Retina (tissue), 1 donor: ENCODE measurements around the gene FBXL13.
"Not testable (repeated sequence)": the region's sequence is repeated elsewhere in the genome, so short reads cannot be mapped to it uniquely, and the experiment has no call there.

Source experiments
- DNase-seq: peaks from one replicate; pipeline ENCODE4 v3.0.0-alpha.2; 2016

Gene FBXL13

GRCh38 chr7:102978284-102978683 is 96.3 kb downstream of the FBXL13 start:
- DNase-seq = no peak

GRCh38 chr7:102977586-102977985 is 97.0 kb downstream of the FBXL13 start:
- not testable (repeated sequence) for DNase-seq

GRCh38 chr7:102976493-102976892 is 98.1 kb downstream of the FBXL13 start:
- DNase-seq = no peak

GRCh38 chr7:102975854-102976253 is 98.7 kb downstream of the FBXL13 start:
- DNase-seq = no peak

- no peak for DNase-seq
Observed at GRCh38 chr7:102974366-102975236, 100.0 kb downstream of the FBXL13 start.

- DNase-seq = no peak
Observed at GRCh38 chr7:102973096-102973802, 101.3 kb downstream of the FBXL13 start.

- no peak for DNase-seq
Observed at GRCh38 chr7:102967798-102968197, 106.8 kb downstream of the FBXL13 start.

- DNase-seq = no peak
Observed at GRCh38 chr7:102966465-102966864, 108.1 kb downstream of the FBXL13 start.

GRCh38 chr7:102961993-102962392 is 112.6 kb downstream of the FBXL13 start:
- not testable (repeated sequence) for DNase-seq

- DNase-seq = not testable (repeated sequence)
Observed at GRCh38 chr7:102958004-102958403, 116.6 kb downstream of the FBXL13 start.

- DNase-seq = not testable (repeated sequence)
Observed at GRCh38 chr7:102954359-102954758, 120.2 kb downstream of the FBXL13 start.

GRCh38 chr7:102953406-102953805 is 121.2 kb downstream of the FBXL13 start:
- no peak for DNase-seq

- DNase-seq = no peak
Observed at GRCh38 chr7:102951839-102952238, 122.8 kb downstream of the FBXL13 start.

- no peak for DNase-seq
Observed at GRCh38 chr7:102944241-102944640, 130.4 kb downstream of the FBXL13 start.

- DNase-seq = no peak
Observed at GRCh38 chr7:102943423-102944169, 131.0 kb downstream of the FBXL13 start.

GRCh38 chr7:102942868-102943267 is 131.7 kb downstream of the FBXL13 start:
- no peak for DNase-seq

- no peak for DNase-seq
Observed at GRCh38 chr7:102942181-102942866, 132.3 kb downstream of the FBXL13 start.

- DNase-seq = no peak
Observed at GRCh38 chr7:102938679-102939078, 135.9 kb downstream of the FBXL13 start.

- no peak for DNase-seq
Observed at GRCh38 chr7:102935450-102936115, 139.0 kb downstream of the FBXL13 start.

- no peak for DNase-seq
Observed at GRCh38 chr7:102934701-102935100, 139.9 kb downstream of the FBXL13 start.

GRCh38 chr7:102934239-102934638 is 140.4 kb downstream of the FBXL13 start:
- no peak for DNase-seq

- peak; percentile 79 for DNase-seq
Observed at GRCh38 chr7:102933763-102934162, 140.8 kb downstream of the FBXL13 start.
